DMS79 treated with DMSO at 0.1 percent for 48 hours (cell line): ENCODE measurements around the gene SMC1B.
"Not testable (repeated sequence)": the region's sequence is repeated elsewhere in the genome, so short reads cannot be mapped to it uniquely, and the experiment has no call there.

Experiments
- DNase-seq: peaks from one replicate; lab custom pipeline; 2025; lab: John Stamatoyannopoulos, UW

The SMC1B gene

DNA sequence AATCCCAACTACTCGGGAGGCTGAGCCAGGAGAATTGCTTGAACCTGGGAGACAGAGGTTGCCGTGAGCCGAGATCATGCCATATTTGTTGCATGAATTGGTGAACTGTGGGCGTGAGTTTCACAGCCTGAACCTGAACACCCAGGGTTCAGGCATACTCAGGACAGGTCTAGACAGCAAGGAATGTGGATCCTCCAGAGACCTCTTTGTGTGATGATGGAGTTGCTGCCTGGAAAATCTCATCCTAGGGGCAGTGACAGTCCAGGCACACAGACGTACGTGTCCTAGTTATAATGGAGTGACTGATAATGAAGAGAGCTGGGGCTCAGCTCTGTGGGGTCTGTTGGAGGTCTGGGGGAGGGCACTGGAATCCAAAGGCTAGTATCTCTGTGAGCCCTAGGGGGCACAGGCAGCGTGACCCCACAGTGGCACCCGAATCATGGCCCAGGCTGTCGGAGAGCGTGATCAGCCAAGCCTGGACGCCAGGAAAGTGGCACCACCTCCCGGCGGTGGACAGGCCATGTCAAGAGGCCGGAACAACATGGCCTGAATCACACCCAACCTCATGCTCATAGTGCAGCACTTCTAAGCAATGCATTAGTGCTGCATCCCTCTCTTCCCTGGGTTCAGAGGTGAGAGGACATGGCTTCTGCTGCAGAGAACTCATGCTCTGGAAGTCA is 31.8 kb upstream of the SMC1B start:
- DNase-seq: no peak

DNA sequence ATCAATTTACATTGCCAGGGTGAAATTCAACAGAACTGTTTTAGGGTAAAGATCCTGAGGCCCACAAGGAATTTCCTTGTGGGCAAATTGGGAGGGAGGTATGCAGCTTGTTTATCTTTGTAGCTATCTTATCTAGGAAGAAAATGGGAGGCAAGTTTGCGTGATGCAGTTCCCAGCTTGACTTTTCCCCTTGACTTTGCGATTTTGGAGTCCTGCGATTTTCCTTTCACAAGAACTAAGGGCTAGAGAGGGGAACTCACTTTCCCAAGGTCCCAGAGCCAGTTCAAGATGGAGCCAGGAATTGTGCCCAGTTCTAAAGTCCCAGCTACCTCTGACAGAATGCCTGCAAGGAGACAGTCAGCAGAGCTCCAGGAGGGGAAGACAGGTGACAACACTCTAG is 30.8 kb upstream of the SMC1B start:
- no peak for DNase-seq

DNA sequence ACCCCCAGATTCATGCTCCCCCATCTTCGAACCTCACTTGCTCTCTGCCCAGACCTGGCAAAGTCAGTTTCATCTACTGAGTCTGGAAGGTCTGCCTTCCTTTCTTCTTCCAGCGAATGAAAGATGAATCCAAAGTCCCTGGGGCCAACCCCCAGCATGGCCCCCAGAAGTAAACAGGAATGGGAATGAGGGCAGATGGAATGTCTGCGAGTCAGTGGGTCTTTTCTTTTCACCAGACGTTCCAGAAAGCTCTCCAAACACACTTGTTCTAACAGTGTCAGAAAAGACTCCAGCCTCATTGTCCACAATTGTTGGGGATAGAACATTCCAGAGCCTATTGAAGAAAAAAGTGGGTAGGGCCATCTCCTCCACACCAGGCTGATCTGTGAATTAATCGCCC is 28.7 kb upstream of the SMC1B start:
- DNase-seq: no peak

DNA sequence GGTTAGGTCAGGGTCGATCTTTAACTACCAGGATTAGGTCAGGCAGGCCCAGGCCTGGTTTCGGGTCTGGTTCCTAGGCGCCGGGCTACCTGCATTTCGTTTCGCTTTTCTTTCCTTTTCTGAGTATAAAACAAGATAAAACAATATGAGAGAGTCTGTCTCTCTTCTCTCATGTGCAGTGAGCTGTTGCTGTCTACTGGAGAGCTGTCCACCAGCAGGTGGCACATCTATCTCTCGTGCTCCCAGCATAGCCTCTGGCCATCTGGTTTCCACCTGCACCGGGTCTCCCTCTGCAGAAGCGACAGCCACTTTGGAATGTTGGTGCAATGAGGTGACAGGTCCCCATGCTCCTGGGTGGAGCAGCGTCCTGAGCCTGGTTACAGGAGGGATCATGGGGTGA is 27.7 kb upstream of the SMC1B start:
- DNase-seq: no peak

DNA sequence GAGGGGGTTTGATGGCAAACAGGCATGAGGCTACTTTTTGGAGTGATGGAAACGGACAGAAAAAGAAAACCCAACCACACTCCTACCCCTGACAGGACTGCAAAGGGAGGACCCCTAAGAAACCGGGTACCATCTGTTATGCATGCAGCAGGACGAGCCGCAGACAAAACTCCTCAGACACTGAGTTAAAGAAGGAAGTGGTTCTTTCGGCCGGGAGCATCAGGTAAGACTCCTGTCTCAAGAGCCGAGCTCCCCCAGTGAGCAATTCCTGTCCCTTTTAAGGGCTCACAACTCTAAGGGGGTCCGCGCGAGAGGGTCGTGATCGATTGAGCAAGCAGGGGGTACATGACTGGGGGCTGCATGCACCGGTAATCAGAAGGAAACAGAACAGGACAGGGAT is 27.3 kb upstream of the SMC1B start:
- DNase-seq: not testable (repeated sequence)

- no peak for DNase-seq
Observed at GRCh38 chr22:45438336-45438735, 24.9 kb upstream of the SMC1B start.

DNA sequence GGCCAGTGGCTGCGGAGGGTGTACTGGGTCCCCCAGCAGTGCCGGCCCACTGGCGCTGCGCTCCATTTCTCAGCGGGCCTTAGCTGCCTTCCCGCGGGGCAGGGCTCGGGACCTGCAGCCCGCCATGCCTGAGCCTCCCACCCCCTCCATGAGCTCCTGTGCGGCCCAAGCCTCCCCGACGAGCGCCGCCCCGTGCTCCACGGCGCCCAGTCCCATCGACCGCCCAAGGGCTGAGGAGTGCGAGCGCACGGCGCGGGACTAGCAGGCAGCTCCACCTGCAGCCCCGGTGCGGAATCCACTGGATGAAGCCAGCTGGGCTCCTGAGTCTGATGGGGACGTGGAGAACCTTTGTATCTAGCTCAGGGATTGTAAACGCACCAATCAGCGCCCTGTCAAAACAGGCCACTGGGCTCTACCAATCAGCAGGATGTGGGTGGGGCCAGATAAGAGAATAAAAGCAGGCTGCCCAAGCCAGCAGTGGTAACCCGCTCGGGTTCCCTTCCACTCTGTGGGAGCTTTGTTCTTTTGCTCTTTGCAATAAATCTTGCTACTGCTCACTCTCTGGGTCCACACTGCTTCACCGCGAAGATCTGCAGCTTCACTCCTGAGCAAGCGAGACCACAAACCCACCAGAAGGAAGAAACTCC is 23.6 kb upstream of the SMC1B start:
- not testable (repeated sequence) for DNase-seq

DNA sequence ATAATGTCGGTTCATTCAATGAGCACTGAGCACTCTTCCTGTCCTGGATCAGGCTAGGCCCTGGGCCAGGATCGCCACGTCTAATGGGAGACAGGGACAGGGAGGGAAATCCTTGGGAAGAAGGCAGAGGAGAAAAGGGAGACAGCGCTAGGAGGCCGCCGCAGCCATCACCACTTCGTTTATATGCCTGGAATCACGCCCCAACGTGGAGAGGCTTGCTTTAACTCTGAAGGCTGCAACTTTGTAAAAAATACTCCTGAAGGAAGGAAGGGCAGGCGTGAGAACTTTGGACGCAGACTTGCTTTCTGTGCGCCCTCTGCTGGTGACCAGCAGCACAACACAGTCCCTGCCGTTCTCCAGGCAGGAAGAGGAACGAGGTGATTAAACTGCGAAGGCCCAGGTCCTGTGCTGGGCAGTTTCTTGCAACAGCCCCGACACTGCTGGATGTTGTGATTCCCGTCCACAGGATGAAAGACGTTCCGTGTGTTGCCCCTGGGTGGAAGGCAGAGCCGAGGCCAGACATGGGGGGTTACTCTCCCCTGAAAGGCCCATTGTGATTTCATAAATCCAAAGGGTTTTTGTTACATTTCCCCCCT is 22.2 kb upstream of the SMC1B start:
- DNase-seq: peak; percentile 29

GRCh38 chr22:45434981-45435380 is 21.6 kb upstream of the SMC1B start:
- DNase-seq: no peak

DNA sequence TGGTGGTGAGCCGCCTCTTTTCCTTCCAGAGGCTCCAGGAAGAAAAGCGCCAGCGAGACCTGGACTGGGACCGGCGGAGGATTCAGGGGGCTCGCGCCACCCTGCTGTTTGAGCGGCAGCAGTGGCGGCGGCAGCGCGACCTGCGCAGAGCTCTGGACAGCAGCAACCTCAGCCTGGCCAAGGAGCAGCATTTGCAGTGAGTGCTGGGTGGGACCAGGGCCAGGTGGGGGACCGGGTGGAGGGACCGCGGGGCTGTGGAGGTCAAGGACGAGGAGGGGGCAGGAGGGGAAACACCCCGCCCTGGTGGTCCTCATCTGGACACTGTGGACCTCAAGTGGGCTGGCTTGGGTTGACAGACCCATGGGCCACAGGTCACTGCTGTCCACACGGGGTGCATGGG is 17.5 kb upstream of the SMC1B start:
- DNase-seq: no peak

DNA sequence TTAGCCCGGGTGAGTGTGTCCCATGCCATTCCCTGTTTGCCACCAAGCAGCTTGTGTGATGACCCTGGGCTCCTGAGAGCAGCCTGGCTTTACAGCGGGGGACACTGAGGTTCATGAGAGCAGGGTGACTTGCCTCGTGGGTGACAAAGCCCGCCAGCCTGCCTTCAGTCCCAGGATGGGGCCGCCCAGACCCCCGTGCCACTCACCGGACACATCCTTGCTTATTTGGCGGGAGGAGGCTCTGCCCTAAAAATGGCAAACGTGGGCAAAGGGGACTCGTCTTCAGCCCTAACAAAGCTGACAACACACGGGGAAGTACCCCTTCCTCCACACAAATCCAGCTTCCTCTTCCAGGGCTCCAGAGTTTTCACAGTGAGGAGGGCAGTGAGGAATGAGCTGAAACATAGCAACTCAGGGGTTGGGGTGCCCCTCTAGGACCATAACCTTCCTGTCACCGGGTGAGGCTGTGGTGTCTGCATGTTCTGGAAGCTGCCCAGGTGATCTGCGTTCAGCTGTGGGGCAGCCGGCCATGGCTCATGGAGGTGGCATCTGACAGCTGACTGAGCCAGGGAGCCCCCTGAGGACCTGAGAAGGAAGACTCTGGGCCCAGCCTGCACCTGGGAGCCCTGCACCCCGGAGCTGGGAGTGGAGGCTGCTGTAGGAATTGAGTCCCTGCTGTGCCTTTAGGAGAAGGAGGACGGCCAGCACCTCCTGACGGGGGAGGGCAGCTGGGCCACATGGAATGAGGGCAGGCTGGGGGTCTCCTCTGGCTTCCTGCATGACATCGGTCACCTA is 16.8 kb upstream of the SMC1B start:
- no peak for DNase-seq

DNA sequence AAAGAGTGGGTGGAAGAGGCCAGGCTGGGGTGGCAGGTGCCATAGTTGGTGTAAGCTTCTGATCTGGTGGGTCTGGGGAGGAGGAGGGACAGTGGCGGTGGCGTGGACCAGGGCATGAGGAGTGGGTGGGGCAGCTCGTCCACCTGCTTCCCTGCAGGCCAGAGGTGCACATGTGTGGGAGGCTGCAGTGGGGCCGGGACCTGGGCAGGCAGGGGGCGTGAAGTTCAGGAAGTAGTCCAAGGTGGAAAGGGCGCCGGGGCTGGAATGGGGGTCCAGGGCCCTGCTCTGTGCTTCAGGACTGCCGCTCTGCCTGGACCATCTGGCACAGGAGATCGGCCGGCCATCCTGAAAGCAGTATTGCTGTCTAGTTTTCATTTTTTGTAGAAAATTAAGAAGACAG is 16.0 kb upstream of the SMC1B start:
- no peak for DNase-seq

DNA sequence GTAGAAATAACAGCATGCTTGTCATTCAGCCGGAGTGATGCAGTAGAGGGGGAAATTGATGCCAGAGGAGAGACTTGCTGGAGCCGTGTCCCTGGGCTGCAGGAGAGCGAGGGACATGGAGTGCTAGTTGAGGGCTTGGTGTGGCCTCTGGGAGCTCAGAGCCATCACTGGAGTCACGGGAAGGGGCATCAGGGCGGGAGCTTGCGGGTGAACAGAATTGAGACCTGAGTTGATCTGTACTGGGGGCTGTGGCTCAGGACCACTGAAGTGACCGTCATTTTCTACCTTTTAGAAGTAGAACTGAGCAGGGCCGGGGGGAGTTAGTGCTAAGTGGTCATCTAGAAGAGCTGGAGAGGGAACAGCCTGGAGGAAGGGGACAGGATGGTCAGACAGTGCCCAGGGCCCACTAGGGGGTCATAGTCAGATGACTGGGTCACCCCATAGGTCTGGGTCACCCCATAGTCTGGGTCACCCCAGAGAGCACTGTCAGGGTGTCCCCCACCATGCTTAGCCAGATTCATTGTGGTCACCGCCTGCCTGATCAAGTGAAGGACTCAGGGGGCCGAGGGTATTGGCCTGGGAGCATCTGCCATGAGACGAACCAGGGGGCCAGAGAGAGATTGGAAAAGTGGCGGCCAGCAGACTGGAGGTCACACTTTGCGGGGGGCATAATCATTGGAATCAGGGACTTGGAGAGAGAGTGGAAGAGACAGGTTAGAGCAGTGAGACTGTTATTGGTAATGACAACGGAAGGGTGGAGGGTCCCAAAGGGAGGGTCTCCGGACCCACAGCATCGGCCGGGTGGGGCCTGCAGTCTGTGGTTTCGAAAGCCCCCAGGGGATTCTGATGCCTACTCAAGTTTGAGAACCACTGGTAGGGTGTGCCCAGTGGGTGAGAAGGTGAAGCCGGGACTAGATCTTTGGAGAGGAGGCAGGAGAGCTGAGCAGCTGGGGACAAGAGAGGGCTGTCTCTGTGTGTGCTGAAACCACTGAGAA is 15.3 kb upstream of the SMC1B start:
- no peak for DNase-seq

DNA sequence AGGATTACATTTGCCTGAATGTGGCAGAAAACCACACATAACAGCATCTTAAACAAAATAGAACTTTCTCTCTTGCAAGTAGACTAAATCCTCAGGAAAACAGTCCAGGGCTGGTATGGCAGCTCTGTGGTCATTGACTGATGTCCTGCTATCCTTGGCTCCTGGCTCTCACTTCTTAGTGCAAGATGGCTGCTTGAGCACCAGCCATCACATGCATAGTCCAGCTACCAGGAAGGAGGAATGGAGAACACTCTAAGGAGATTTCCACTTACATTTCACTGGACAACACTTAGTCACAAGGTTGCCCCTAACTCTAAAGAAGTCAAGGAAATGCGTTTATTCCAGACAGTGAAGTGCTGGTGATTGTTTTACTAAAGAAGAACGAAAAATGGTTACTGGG is 13.7 kb upstream of the SMC1B start:
- DNase-seq: no peak

DNA sequence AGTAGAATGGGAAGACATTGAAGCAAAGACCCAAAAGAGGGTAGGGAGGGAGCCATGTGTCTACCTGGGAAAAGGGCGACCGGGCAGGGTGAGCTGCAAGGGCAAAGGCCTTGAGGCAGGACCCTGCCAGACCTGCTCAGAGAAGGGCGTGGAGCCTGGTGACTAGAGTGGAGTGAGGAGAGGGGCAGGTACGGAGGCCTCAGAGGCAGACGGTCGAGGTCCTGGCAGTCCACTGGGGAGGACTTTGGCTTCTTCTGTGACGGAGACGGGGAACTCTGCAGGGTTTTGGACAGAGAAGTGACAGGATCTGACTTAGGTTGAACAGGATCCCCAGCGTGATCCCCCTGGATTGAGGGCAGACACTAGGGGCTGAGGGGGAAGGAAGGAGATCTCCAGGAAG is 13.0 kb upstream of the SMC1B start:
- no peak for DNase-seq

DNA sequence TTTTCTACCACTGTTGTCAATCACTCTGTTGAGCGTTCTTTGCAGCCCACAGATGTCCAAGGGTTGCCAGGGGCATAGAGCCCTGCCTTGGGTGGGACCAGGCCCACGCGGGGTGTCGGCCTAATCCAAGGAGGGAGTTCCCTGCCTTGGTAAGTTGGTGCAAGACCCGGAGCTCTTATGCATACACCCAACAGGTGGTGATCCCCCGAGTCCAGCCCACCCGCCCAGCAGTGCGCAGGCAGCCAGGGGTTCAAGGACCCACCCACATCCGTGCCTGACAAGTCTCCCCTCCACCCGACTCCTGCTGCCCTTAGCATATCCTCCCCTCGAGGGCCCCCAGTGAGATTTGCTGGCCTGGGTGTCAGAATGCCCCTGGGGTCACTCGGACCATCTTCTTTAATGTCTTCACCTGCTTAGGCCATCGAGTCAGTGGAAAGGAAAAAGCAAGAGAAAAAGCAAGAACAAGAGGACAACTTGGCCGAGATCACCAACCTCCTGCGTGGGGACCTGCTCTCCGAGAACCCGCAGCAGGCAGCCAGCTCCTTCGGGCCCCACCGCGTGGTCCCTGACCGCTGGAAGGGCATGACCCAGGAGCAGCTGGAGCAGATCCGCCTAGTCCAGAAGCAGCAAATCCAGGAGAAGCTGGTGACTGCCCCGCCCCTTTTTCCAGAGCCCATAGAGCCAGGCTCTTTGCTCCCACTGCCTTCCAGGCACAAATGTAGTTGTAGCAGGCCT is 12.3 kb upstream of the SMC1B start:
- no peak for DNase-seq

DNA sequence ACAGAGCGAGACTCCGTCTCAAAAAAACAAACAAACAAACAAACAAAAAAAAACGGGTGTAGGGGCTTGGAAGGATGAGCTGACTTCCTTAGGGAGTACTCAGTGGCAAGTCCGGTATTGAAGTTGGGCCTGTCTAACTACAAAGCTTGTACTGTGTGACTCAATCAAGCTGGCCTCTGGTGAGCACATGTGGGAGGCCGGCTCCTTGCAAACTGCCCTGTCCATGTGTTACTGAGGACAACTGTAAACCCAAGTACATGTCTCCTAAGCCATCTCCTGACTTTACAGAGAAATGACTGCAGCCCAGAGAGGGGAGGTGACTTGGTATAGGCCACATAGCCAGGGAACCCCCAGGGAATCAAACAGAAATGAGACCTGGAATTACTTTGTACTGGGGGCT is 11.7 kb upstream of the SMC1B start:
- no peak for DNase-seq

DNA sequence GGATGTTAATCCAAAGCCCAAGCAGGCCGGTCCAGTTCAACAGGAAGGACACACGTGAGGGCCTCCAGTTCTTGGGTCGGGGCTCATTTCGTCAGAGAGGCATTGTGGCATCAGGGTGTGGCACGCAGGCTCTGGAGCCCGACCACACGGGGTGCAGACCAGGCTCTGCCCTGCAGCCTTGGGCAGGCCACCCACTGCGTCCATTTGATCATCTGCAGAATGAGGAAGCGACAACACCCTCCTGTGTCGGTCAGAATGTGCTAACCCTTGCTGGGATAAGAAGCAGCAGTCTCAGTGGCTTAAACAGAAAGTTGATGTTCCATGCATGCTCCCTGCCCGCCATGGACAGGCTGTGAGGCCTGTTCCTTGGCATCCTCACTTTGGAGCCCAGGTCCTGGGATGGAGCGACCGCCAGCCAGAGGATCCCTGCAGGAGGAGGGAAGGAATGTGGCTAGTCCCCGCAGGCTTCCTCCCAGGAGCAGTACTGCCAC is 10.9 kb upstream of the SMC1B start:
- DNase-seq: no peak

- DNase-seq: no peak
Observed at GRCh38 chr22:45423524-45423923, 10.1 kb upstream of the SMC1B start.

DNA sequence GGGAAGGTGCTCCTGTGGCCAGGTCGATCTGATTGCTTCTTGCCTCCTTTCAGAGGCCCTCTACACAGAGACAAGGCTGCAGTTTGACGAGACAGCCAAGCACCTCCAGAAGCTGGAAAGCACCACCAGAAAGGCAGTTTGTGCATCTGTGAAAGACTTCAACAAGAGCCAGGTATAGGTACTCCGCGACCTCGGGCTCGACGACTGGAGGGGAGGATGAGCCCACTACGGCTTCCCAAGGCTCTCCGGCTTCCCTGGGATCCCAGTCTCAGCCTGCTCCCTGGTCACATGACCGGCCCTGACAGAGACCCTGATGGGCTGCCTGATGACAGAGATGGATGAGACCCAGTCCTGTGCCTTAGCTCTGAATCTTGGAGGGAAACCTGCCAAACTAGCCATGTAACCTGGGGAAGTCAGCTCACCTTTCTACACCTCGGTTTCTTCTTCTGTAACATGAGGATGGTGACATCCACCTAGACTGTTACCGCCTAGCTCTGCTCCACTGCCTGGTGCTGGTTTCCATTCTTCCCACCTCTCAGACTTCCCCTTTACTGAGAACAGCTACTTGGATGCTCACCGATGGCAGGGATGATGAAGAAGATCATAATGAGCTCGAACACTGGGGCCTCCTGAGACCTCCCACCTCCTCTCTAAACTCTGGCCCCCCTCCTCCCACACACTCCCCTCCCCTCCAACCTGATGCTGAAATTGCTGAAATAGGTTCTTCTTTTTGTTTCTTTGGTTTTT is 9.0 kb upstream of the SMC1B start:
- no peak for DNase-seq
